GM18499 (cell line): ENCODE measurements around the gene PRKAG2.

Source experiments
- ATAC-seq: cut with Tn5 transposase; IDR thresholded peaks from one replicate; pipeline ENCODE4 v1.9.1; 2021; ENCODE audit warnings: moderate number of reproducible peaks; ENCODE audit not compliant: insufficient read depth, unreplicated experiment

PRKAG2 gene

DNA sequence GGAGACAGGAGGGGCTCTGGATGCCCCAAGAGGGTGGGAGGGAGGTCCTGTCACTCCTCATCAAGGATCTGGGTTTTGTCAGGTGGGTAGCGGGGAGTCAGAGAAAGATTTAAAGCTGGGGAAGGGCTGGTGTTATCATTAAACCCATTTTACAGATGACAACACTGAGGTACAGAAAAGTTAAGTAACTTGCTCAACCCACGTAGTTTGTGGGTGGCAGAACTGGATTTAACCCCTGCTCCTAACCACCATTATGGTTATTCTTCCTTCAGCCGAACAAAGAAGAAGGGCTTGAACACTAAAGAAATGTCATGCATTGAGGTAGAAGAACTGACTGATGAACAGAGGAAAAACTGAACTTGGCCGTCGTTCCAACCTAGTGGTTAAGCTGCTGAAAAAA lies 24.9 kb upstream of the PRKAG2 start:
- ATAC-seq: no peak

DNA sequence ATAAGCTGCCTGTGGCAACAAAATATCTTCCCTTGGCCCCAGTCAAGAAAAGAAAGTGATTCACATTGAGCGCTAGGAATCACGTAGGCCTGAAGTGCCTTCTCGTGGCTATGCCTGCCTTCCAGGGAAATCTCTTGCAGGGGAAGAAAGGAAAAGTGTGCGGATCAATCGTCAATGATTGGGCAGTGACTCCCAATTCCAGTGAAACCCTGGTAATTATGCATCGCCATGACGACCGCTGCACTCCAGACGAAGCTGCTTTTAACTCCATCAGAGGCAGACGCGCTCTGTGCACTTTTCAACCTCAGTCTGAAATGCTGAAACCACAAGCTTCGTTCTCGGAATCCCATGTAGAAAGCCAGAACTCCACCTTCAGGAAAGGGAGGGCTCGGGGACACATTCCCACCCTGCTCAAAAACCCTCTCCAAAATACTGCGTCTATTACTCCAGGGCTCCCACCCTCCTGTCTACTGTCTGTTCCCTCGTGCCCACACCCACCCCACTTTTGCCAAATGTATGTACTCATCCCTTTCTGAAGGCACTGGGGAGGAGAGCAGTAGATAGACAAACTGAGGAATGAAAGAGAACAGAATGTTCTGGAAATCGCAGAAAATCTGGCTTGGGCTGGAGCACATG lies 24.2 kb upstream of the PRKAG2 start:
- no peak for ATAC-seq

DNA sequence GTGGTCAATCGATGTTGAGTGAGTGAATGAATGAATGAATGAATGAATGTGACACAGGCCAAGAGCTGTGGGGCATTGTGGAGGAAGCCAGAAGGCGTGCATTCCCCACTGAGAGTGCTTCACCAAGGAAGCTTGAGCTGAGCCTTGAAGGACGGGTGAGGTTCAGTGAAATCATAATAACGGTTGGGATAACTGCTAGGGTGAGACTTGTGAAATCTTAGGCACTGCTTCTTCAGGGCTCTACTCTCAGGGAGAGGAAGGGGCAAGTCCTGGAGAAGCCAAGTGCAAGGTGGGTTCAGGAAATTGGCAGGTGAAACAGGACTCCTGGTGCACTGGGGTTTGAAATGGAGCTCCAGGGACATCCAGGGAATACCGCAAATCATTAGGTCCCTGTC lies 23.7 kb upstream of the PRKAG2 start:
- ATAC-seq: no peak

DNA sequence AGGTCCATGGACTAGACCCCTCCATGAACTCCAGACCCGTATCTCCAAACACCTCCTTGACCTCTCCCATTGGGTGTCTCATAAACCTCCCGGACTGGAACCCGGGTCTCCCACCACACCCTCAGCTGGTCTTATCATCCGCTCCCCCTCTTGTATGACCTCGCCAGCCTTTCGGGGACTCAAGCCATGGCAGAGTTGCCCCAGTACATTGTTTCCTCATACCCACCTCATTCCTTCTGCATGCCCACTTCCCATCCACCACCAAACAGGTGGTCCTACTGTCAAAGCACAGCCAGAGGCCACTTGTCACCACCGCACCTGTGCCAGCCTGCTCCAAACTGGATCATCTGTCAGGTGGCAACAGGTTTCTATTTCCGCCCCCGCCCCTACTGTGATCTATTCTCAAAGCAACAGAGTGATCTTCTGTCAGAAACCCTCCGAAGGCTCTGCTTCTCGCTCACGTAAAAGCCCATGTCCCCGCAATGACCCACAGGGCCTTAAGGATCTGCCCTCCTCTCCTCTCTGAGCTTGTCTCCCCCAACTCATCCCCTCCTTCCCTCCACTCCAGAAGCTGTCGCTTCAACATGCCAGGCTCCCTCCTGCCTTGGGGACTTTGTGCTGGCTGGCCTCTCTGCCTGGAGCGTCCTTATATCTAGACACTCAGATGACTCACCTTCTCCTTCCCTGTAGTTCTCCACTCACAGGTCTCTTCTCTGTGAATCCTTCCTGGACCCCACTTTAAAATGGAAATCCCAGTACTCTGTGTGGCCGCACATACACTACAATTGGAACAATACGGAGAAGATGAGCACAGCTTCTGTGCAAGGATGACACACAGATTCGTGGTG lies 22.8 kb upstream of the PRKAG2 start:
- ATAC-seq: no peak

DNA sequence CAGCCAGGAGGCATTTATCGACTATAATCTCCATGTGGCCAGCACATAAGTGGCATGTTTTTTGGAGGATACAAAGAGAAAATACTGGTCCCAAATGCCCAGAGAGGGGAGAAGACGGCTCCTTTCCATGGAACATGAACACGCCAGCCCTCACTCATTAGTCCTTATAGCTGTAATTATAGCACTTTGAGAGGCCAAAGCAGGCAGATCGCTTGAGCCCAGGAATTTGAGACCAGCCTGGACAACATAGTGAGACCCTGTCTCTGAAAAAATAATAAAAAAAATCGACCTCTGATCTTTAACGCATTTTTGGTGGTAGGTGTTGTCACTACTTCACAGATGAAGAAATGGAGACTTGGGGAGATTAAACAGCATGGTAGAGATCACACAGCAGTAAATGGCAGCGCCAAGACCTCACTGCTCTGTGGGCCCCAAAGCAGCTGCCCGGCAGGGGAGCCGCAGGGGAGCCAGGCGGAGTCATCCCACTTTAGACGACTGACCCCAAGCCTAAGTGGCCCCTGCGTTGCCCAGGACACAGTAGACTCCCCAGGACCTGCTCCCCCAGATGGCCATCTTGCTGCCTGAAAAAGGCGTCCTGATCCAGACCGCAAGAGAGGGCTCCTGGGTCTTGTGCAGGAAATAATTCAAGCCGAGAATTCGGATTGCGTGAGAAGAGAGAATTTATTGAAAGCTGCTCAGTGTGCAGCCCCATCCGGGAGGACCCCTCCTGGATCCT lies 21.2 kb upstream of the PRKAG2 start:
- no peak for ATAC-seq

DNA sequence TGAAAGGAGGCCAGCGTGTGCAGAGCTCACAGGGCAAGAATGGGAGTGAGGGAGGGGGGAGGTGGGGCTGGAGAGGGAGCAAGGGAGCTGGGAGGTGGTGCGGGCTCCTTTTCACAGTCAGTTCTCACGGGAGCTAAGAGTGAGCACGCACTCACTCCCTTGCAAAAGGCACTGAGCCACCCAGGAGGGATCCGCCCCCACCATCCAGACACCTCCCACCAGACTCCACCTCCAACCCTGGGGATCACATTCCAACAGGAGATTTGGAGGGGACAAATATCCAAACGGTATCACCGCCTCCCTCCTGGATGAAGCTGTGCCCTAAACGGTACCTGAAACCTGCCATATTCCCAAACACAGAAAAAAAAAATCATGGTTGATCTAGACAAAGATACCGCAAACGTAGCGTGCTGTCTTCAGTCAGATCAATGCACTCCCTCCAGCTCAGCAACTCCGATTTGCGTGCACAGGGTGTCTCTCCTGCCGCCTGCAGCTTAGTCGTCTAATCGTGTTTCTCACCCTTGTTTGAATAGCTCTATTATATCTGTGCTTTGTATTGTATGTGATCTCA lies 20.3 kb upstream of the PRKAG2 start:
- ATAC-seq: no peak

DNA sequence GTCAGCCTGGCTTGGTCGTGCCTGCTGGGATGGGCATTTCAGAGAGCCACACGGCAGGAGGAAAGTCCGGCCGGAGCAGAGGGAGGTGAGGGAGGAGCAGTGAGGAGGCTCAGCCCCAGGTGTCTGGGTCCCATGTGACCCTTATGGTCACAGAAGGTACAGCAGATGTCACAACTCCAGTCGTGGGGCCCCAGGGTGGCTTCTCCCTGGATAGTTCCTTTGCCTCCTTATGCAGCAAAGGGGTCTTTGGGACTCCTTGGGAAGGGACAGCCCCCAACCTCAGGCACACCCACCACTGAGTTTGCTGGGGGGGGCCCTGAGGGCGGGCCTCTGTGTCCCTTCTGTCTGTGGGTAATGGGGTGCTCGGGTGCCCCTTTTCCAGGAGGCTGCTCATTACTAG lies 19.6 kb upstream of the PRKAG2 start:
- no peak for ATAC-seq

DNA sequence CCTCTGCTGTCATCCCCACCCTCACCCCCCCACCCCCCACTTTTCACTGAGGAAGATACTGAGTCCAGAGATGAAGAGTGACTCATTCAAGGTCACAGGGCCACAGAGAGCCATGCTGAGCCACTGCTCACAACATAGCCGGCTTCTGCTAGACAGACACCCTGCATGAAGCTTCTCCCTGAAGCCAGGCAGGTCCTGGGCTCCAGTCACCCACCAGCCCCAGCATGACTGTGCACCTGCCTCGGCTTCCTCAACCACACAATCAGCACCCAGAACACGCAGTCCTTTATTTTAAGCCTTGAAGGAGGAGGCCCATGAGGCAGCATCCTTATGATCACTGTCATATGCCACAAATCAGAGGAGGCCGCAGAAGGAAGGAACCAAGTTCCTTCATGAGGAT lies 19.2 kb upstream of the PRKAG2 start:
- no peak for ATAC-seq

DNA sequence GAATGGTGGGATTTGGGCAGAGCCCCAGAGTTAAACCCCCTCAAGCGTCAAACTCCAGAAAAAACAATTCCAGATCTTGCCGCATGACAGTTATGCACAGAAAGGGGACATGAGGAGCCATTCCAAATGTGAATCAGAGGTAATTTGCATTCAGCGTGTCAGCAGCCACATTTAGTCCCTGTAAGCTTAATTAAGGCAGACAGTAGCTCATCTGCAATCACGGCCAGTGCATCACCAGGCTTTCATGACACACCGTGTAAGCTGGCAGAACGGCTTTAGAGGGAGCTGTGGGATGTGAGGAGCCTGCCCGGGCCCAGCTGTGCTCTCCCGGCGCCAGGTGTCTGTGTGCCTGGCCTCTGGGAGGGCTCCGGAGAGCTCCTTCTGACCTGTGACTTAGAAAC lies 18.7 kb upstream of the PRKAG2 start:
- no peak for ATAC-seq

DNA sequence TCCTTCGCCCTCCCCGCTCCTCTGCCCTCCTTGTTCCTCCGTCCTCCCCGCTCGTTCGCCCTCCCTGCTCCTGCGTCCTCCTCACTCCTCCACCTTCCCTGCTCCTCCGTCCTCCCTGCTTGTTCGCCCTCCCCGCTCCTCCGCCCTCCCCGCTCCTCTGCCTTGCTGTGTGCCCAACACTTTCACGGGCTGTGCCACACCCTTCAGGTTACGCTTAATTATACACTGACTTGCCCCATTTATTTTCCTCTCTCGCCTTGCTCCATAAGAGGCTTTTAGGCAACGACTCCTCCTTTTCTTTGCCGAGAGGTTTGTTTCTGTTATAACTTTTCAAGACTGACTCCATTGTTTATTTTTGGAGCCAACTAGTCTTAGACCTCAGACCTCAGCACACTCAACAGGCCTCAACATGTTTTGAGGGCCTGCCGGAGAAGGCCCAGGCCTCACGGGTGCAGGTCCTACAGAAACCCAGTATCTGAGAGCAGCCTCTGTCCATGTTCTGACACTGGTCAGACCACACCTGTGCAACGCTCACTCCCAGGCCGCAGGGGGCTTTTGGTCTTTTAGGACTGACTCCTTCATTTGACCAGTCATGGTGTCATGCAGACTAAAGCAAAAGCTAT lies 18.2 kb upstream of the PRKAG2 start:
- ATAC-seq: no peak

DNA sequence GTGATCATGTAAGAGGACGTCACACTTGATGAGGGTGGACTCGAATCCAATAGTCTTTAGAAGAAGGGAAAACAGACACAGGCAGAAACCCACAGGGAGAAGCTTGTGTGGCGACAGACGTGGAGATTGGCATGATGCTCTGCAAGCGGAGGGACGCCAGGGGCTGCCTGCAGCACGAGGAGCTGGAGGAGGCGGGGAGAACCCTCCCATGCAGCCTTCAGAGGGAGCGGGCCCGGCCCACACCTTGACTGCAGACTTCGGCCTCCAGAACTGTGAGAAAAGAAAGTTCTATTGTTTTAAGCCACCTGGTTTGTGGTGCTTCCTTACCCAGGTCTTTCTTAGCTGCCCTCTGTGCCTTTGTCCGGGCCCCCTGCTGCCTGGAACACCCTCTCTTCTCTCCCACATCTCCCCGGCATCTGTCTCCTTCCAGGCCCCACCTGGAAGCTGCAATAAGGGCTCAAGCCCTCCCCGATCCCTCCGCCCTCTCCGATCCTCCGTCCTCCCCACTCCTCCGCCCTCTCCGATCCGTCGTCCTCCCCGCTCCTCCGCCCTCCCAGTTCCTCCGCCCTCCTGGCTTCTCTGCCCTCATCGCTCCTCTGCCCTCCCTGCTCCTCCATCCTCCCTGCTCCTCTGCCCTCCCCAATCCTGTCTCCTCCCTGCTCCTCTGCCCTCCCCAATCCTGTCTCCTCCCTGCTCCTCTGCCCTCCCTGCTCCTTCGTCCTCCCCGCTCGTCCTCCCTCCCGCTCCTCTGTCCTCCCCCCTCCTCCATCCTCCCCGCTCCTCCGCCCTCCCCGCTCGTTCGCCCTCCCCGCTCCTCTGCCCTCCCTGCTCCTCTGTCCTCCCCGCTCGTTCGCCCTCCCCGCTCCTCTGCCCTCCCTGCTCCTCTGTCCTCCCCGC lies 17.4 kb upstream of the PRKAG2 start:
- no peak for ATAC-seq

DNA sequence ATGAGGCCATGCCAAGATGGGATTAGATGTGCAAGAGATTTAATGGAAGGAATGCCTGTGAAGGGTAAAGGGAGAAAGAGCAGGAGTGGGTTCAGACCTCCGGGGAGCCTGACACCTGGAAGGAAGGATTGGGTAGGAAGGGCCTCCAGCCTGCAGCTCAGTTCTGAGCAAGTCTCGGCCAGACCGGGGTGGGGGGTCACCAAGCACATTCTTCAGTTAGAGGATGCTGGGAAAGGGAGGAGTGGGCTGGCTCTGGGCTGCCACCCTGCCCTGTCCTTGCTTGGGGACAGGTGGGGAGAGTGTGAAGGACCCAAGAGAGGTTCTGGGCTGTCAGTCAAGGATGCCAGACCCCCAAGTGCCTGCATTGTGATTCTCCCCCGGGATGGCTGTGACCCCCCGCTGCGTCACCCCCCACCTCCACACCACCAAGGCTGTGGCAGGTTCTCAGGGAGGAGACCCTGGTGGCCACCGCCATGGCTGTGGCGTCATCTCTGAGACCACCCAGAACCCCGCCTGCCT lies 16.5 kb upstream of the PRKAG2 start:
- ATAC-seq: no peak

DNA sequence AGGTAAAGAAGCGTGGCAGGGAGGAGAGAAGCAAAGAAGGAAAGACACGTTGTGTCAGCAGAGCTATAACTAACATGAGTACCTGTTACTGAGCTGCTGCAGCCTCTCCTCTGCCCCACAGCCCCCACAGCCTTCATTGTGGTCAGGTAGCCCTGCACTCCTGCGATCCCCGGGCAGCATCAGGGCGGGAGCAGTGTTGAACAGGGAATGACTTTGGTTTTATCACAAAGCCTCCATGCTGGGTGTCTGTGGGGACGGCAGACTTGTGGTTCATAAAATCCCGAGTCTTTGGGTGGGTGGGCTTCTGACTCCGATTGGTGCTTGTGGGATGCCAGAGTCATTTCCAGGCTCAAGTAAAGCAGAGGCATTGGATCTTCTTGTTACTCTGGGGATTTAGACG lies 14.8 kb upstream of the PRKAG2 start:
- no peak for ATAC-seq

DNA sequence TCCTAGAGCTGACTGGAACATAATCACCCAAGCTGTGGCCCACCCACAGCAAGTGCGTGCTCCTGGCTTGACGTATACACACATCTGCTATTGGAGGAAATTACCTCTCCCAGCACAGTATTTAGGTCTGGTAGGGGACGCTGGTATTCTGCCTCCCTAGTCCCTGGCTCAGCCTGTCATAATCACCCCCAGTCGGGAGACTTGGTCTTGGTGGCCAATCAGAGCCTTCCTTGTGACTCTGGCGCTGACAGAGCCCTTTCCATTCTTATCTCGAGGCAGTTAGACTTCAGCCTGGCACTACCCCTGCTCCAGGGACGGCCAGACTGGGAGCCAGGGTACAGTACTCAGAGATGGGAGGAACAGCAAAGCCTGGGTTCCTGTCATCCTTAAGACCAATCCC lies 14.3 kb upstream of the PRKAG2 start:
- ATAC-seq: no peak

DNA sequence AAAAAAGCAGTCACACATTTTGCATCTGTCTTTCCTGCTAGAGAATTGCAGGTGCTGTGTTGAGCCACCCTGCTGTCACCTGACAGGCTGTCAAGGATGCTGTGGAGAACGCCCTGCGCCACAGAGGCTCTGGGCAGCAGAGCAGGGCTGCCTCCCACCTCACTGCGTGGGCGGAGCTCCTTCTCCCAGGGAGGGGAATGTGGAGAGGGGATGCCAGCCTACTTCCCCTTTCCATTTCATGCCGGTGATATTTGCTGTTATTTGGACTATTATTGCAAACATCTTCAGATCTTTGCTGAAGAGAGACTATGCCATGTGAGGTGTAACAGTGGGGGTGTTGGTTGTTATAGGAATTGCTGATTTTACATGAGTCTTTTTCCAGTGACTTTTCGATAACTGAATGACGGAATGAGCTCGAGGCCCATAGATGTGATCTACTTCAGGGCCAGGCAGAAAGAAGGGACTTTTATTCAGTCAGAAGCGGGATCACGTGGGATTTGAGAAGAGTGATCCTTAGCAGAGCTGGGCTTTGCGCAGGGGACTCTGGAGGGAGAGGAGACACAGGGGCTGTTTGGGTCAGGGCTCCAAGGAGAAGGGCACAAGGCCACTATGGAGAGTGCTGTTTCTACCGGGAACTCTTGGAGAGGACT lies 13.6 kb upstream of the PRKAG2 start:
- no peak for ATAC-seq

DNA sequence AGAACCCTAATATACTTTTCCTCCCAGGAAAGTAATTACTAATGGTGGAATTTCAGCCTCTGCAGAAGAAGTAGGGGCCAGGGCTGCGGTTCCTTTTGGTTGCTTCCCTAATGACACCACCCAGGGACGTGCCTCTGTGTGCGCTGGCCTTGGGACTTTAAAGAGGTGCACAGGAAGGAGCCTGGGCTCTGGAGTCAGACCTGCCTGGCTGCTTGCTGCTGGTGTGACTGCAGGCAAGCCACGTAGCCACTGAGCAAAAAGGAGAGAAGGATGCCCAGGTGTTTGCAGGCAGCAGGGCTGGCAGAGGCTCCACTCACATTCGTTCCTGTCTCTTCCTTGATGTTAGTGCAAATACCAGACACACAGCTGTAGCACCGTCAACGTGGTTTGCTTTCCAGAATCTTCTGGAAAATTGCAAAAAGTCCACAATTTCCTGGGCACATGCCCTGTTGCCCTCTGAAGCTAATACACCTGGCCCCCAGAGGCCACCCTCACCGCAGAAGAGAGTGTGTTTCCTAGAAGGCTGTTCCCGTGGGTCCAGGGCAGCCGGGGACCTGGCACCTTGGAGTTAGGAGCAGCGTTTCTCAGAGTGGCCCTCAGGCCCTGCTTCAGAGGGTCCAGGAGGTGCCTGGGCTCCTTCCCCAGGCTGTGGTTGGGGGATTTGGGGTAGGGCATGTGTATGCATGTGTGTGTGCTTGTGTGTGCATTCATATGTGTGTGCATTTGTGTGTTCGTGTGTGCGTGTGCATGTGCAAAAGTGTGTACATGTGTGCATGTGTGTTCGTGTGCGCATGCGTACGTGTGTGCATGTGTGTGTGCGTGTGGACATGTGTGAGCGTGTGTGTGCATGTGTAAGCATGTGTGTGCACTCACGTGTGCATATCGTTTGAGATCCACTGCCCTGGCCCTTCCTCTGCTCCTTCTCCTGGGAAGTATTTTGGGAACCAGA lies 12.8 kb upstream of the PRKAG2 start:
- ATAC-seq: no peak

DNA sequence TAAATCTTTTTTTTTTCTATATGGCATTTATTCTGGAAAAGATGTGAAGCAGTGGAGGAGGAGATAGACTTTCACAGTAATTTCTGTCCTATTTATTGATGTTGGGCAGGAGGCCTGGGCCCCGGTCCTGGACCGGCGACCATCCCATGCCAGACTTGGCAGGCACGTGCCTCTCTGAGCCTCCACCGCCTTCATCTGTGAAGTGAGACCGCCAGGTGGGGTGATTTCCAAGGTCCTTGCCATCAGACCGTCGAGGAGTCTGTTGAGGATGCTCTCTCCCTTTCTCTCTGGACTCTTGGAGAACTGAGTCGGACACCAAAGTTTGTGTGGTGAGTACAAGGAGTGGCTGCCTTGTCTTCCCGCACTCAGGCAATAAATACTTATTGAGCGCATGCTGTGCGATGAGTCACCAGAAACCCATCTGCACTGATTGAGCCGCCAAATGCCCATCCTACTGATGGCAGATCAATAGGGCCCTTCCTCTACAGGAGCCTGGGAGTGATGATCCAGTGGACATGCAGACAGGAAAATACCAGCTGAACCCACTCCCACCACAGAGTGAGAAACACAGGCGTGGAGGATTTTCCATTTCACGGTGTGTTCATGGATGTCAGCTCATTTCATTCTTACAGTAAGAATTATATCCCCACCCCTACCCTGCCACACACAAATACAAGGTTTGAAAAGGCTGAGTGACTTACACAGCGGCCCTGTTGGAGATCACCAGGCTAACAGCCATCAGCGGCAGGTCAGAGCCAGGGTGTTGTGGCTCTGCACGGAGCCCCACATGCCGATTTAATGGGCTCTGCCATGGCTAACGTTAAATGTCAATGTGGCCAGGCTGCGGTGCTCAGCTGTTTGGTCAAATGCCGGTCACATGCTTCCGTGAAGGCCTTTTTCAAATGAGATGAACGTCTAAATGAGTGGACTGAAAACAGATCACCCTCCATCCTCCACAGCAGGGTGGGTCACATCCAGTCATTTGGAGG lies 11.5 kb upstream of the PRKAG2 start:
- no peak for ATAC-seq
